GM13977 (cell line): Measurements from ENCODE around the gene ZNF652.

ENCODE experiments used
- DNase-seq: peaks from one replicate; pipeline ENCODE4 v3.0.0; 2012; ENCODE audit warnings: low spot score
- CTCF ChIP-seq: IDR thresholded peaks from 2 replicates; pipeline ENCODE4 v1.5.1; 2012; ENCODE audit warnings: mild to moderate bottlenecking, control low read depth; ENCODE audit not compliant: insufficient read depth; ENCODE audit errors: extremely low read depth, missing control alignments
- in situ Hi-C: fragments of 300-500 bp; cut with MboI; formaldehyde crosslinking; loops from one replicate; pipeline ENCODE4 v1.12.0; 2022; ENCODE audit warnings: low sequenced_read_pairs, low pct_unique_long_range_greater_than_20kb, mixed read lengths, inconsistent platforms; ENCODE audit not compliant: unreplicated experiment

The ZNF652 gene

GRCh38 chr17:49404361-49404760, 42.3 kb upstream of the ZNF652 start:
- in situ Hi-C loops: loop anchor here (5.0 kb wide), 1 partner anchor 87 kb away; no protein-coding TSS in a partner anchor
- no peak for TF ChIP-seq CTCF
- DNase-seq: no peak

GRCh38 chr17:49403514-49404289, 41.7 kb upstream of the ZNF652 start:
- in situ Hi-C loops: loop anchor here (5.0 kb wide), 1 partner anchor 86 kb away; no protein-coding TSS in a partner anchor
- no peak for DNase-seq

GRCh38 chr17:49402706-49403105, 40.7 kb upstream of the ZNF652 start:
- in situ Hi-C loops: loop anchor here (5.0 kb wide), 1 partner anchor 85 kb away; no protein-coding TSS in a partner anchor
- no peak for TF ChIP-seq CTCF
- no peak for DNase-seq

More at GRCh38 chr17:49403514-49404289, 41.7 kb upstream of the ZNF652 start:
- TF ChIP-seq CTCF: no peak

GRCh38 chr17:49401971-49402611, 40.0 kb upstream of the ZNF652 start:
- no peak for TF ChIP-seq CTCF
- DNase-seq: no peak
- in situ Hi-C loops: loop anchor here (5.0 kb wide), 1 partner anchor 85 kb away; no protein-coding TSS in a partner anchor

GRCh38 chr17:49399995-49400394, 37.9 kb upstream of the ZNF652 start:
- DNase-seq: no peak
- no peak for TF ChIP-seq CTCF
- in situ Hi-C loops: loop anchor here (5.0 kb wide), 1 partner anchor 83 kb away; no protein-coding TSS in a partner anchor

GRCh38 chr17:49397586-49397985, 35.5 kb upstream of the ZNF652 start:
- in situ Hi-C loops: no loop called here
- TF ChIP-seq CTCF: no peak
- DNase-seq: no peak
